SK-N-SH (cell line): Measurements from ENCODE around the gene SLC5A9. TPM values are rescaled to one million over a fixed set of nuclear protein-coding genes. Genes with fewer than 3 reads are reported as not detected.

Experiments used
- CTCF ChIA-PET: fragments of 300-600, 350-600 bp; formaldehyde crosslinking; extraction: SDS; loops from one replicate; lab custom pipeline; 2021; lab: Yijun Ruan, JAX
- POLR2A ChIA-PET: fragments of 350-600 bp; sonication (Branson Sonifier 250); formaldehyde crosslinking; extraction: SDS; loops from one replicate; lab custom pipeline; 2020; ENCODE audit warnings: antibody characterized with exemption, inconsistent platforms; lab: Yijun Ruan, JAX
- DNase-seq: peaks from one replicate; pipeline ENCODE4 v3.0.0; 2012
- H2AFZ ChIP-seq: fragments of 200-600 bp; sonication (generic); 2 replicates; pipeline ENCODE4 v1.8.1; 2016; ENCODE audit warnings: antibody characterized with exemption, mild to moderate bottlenecking, low read depth
- H3F3A ChIP-seq: fragments of 200-600 bp; sonication (generic); replicated peaks from 2 replicates; pipeline ENCODE3; 2016; ENCODE audit warnings: antibody characterized with exemption, mild to moderate bottlenecking; ENCODE audit not compliant: insufficient read depth
- H3K27ac ChIP-seq, 2 experiments: fragments of 200-500 bp in 1 of 2; fragments of 200-600 bp in 1 of 2; sonication (Bioruptor generic) in 1 of 2; sonication (generic), shearing (Covaris generic) in 1 of 2; 2 replicates each; pipeline versions ENCODE4 v1.5.1 to v1.6.1; 2014 to 2016; ENCODE audit warnings: low read depth in 2 of 2, inconsistent platforms in 1 of 2, low read length in 1 of 2, mild to moderate bottlenecking in 1 of 2, mixed read lengths in 1 of 2
- H3K27me3 ChIP-seq: fragments of 200-600 bp; sonication (generic), shearing (Covaris generic); 2 replicates; pipeline ENCODE4 v1.6.1; 2016; ENCODE audit warnings: mixed run types; ENCODE audit not compliant: insufficient read depth
- H3K36me3 ChIP-seq, 2 experiments: fragments of 200-500 bp in 1 of 2; fragments of 200-600 bp in 1 of 2; sonication (Bioruptor generic) in 1 of 2; sonication (generic) in 1 of 2; replicated peaks in 1 of 2; 2 replicates each; pipeline versions ENCODE3 to v1.5.1; 2014 to 2016; ENCODE audit warnings: low read length in 1 of 2, mild to moderate bottlenecking in 1 of 2; ENCODE audit not compliant: insufficient read depth in 2 of 2, control insufficient read depth in 1 of 2
- H3K4me1 ChIP-seq, 2 experiments: fragments of 200-500 bp in 1 of 2; fragments of 200-600 bp in 1 of 2; sonication (Bioruptor generic) in 1 of 2; sonication (generic), shearing (Covaris generic) in 1 of 2; 2 replicates each; pipeline versions ENCODE4 v1.5.1 to v1.6.1; 2014 to 2016; ENCODE audit warnings: low read depth in 1 of 2, low read length in 1 of 2, mixed run types in 1 of 2; ENCODE audit not compliant: insufficient read depth in 2 of 2, control insufficient read depth in 1 of 2
- H3K4me2 ChIP-seq: fragments of 200-600 bp; sonication (generic), shearing (Covaris generic); 2 replicates; pipeline ENCODE4 v1.6.1; 2017; ENCODE audit warnings: mixed run types
- H3K4me3 ChIP-seq, 2 experiments: fragments of 200-500 bp in 1 of 2; fragments of 200-600 bp in 1 of 2; sonication (Bioruptor generic) in 1 of 2; sonication (generic), shearing (Covaris generic) in 1 of 2; 2 replicates each; pipeline versions ENCODE4 v1.5.1 to v1.8.1; 2014 to 2016; ENCODE audit warnings: low read depth in 2 of 2, inconsistent platforms in 1 of 2, low read length in 1 of 2, mild to moderate bottlenecking in 1 of 2, mixed read lengths in 1 of 2, moderate library complexity in 1 of 2
- H3K79me2 ChIP-seq: fragments of 200-600 bp; sonication (generic); 2 replicates; pipeline ENCODE4 v1.8.1; 2017; ENCODE audit warnings: mild to moderate bottlenecking; ENCODE audit not compliant: insufficient read depth
- H3K9ac ChIP-seq: fragments of 200-600 bp; sonication (generic); 2 replicates; pipeline ENCODE4 v1.6.1; 2017; ENCODE audit warnings: mixed run types
- H3K9me2 ChIP-seq: fragments of 200-600 bp; sonication (generic); 2 replicates; pipeline ENCODE4 v1.6.1; 2017; ENCODE audit warnings: mixed run types
- H3K9me3 ChIP-seq: fragments of 200-600 bp; sonication (generic); 2 replicates; pipeline ENCODE4 v1.6.1; 2017; ENCODE audit warnings: mixed run types, mild to moderate bottlenecking, moderate library complexity
- H4K20me1 ChIP-seq: fragments of 200-600 bp; sonication (generic); 2 replicates; pipeline ENCODE4 v1.6.1; 2017; ENCODE audit warnings: mild to moderate bottlenecking, mixed run types; ENCODE audit not compliant: insufficient read depth
- ELF1 ChIP-seq: IDR thresholded peaks from 2 replicates; pipeline ENCODE4 v1.4.0; 2012
- FOSL2 ChIP-seq: IDR thresholded peaks from 2 replicates; pipeline ENCODE4 v1.4.0; 2012; ENCODE audit warnings: low read depth, mild to moderate bottlenecking, moderate library complexity, borderline replicate concordance
- MAX ChIP-seq: IDR thresholded peaks from 2 replicates; pipeline ENCODE4 v1.4.0; 2012; ENCODE audit warnings: low read depth
- RCOR1 ChIP-seq: fragments of 150-350 bp; IDR thresholded peaks from 2 replicates; pipeline ENCODE4 v1.6.1; 2017; ENCODE audit warnings: antibody characterized with exemption, low read length
- REST ChIP-seq: IDR thresholded peaks from 2 replicates; pipeline ENCODE4 v1.6.1; 2012; ENCODE audit warnings: mild to moderate bottlenecking, low read depth, low read length, moderate library complexity
- RFX5 ChIP-seq: IDR thresholded peaks from 2 replicates; pipeline ENCODE4 v1.6.1; 2012; ENCODE audit warnings: mild to moderate bottlenecking, improper control_type of control experiment, low read length
- RXRA ChIP-seq: IDR thresholded peaks from 2 replicates; pipeline ENCODE4 v1.4.0; 2012; ENCODE audit warnings: low read depth, mild to moderate bottlenecking, borderline replicate concordance
- SMC3 ChIP-seq: IDR thresholded peaks from 2 replicates; pipeline ENCODE4 v1.6.1; 2012; ENCODE audit warnings: low read depth, low read length, improper control_type of control experiment
- TAF1 ChIP-seq: IDR thresholded peaks from 2 replicates; pipeline ENCODE4 v1.6.1; 2012; ENCODE audit warnings: low read depth, mild to moderate bottlenecking, low read length, moderate library complexity, borderline replicate concordance
- TCF12 ChIP-seq: IDR thresholded peaks from 2 replicates; pipeline ENCODE4 v1.4.0; 2012
- TEAD4 ChIP-seq: IDR thresholded peaks from 2 replicates; pipeline ENCODE4 v1.4.0; 2012; ENCODE audit warnings: mild to moderate bottlenecking, borderline replicate concordance; ENCODE audit not compliant: insufficient read depth
- USF2 ChIP-seq: fragments of 150-350 bp; IDR thresholded peaks from 2 replicates; pipeline ENCODE4 v1.6.1; 2017; ENCODE audit warnings: antibody characterized with exemption, low read length, low read depth, borderline replicate concordance
- YY1 ChIP-seq: IDR thresholded peaks from 2 replicates; pipeline ENCODE4 v1.4.0; 2012; ENCODE audit warnings: low read depth, mild to moderate bottlenecking
- WGBS: methylation state at CpG from one replicate; pipeline ENCODE4 v1.1.6; 2017; ENCODE audit warnings: low lambda C conversion rate; 5-methylcytosine and 5-hydroxymethylcytosine counted together
- polyA plus RNA-seq, 3 experiments: library from polyadenylated mRNA; depleted of rRNA; stranded (reverse); fragments of >200 nt; gene quantifications; 2 replicates each; pipeline ENCODE4 v1.2.3, GENCODE V29; 2012

SLC5A9 gene
- polyA plus RNA-seq, 1 of the 3 experiments (the other 2 are of a cell fraction) = not detected

GRCh38 chr1:48225579-48225978 lies 3.1 kb downstream of the SLC5A9 start (continued):
- TF ChIP-seq REST (no peak), RFX5 (no peak), YY1 (no peak)
- TF ChIP-seq, all 33 proteins: peak for 0

GRCh38 chr1:48227165-48228013 lies 4.9 kb downstream of the SLC5A9 start:
- ChIA-PET CTCF (interaction anchor here (0.5 kb wide), 1 partner anchor 584 kb away, joined by 3 read pairs; no protein-coding TSS in a partner anchor), POLR2A (no interaction called here)
- 51% methylated on average over 10 of the region's 10 CpGs for WGBS

More at GRCh38 chr1:48227165-48228013, 4.9 kb downstream of the SLC5A9 start:
- H3K4me2 ChIP-seq = no peak overlapping the region
- DNase-seq = no peak
- no peaks in the 10 kb centered on the region for H3K9me2 ChIP-seq
- H3K9me3 ChIP-seq = no peaks in the 10 kb centered on the region
- H3K4me3 ChIP-seq = no peak overlapping the region
- no peaks in the 10 kb centered on the region for H3K4me1 ChIP-seq
- no peaks in the 10 kb centered on the region for H3K27me3 ChIP-seq
- H2AFZ ChIP-seq = no peak overlapping the region
- no peak overlapping the region for H3K27ac ChIP-seq
- no peaks in the 10 kb centered on the region for H3F3A ChIP-seq
- no peaks in the 10 kb centered on the region for H4K20me1 ChIP-seq
- no peak for TF ChIP-seq MAX
- no peak for TF ChIP-seq TCF12
- TF ChIP-seq SMC3 = no peak
- no peak for TF ChIP-seq RXRA
- TF ChIP-seq RCOR1 = no peak
- TF ChIP-seq FOSL2 = no peak
- TF ChIP-seq TAF1 = no peak
- no peak for TF ChIP-seq ELF1
- TF ChIP-seq TEAD4 = no peak
- no peak for TF ChIP-seq USF2
- H3K9ac ChIP-seq = no peak overlapping the region
- H3K79me2 ChIP-seq = no peaks in the 10 kb centered on the region
- no peaks in the 10 kb centered on the region for H3K36me3 ChIP-seq
